CD4-positive, alpha-beta T cell treated with Interleukin-1 beta for 1 hour (primary cell): ENCODE results near the gene NCDN.
"Not testable (repeated sequence)": the region's sequence is repeated elsewhere in the genome, so short reads cannot be mapped to it uniquely, and the experiment has no call there.

Experiments
- DNase-seq, 2 donors: peaks; one replicate each; pipeline ENCODE4 v3.0.0-alpha.2; 2020 to 2022

NCDN gene

DNA sequence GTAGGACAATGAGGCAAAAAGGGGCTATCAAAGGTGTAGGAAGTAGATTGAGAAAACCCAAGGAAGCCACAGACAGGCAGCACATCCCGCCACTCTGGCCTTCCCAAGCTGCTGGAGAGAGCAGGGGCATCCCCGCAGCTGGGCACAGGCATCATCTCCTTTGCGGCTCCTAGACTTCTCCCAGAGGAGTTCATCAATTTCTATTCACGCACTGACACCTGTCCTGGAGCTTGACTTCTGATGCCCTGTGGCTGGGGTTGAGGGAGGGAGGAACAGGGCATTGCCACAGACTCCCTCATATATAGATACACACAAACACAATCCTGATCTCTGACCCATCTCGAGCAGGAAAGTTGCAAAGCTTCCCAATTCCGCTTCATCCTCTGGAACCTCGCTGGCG, 13.7 kb downstream of the NCDN start:
- DNase-seq, result no peak

DNA sequence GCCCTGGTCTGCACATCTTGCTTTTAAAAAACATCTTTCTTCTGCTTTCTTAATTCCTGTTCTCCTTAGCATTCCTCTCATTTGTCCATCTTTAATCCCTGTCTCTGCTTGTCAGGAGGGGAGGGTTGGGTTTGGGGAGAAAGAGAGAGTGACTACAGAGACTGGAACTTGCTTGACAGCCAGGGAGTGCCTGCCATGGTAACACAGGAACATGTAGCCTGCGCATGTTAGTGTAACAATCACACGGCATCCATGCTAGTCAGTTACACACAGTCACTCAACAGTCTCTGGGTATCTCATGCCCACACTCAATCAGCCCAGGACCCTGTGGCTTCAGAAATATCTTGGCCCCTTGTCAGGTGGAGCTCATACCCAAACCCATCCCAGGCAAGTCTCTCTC, 14.7 kb downstream of the NCDN start:
- no peak for DNase-seq

DNA sequence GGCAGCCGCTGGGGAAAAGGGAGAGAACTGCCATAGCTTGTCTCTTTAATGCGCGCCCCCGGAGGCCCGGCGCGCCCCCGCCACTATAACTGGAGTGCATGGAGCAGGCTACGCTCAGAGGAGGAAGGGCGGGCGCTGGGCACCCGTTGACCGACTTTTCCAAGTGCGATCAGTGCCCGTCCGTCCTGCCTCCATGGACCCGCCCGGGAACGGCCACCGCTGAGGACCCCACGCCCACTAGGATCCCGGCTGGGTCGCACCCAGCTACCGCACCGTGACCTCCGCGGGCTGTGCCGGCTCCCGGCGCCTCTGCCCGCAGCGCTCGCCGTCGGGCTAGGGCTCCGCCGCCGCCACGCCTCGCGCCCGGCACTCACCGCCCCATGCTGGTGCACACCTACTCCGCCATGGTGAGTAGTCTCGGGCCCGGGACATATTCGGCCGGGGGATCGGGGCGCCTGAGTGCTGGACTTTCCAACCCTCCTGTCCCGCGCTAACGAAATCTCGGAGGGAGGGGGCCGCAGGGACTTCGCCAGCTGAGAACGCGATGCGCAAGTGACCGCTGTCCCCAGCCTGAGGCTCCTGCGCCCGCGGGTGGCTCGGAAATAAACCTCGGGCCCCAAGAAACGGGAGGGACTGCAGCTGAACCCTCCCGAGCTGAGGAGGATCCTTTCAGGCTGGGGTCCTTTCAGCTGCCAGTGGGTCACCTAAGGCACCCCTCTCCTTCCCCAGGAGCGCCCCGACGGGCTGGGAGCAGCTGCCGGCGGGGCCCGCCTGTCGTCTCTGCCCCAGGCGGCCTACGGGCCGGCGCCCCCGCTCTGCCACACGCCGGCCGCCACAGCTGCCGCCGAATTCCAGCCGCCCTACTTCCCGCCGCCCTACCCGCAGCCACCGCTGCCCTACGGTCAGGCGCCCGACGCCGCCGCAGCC, 15.9 kb downstream of the NCDN start, which contains the start of gene TFAP2E:
TFAP2E (plus strand) TSS at position 117 of the 927 bp plus-strand sequence; CDS start at position 381, 264 bp downstream.
- DNase-seq, result no peak

DNA sequence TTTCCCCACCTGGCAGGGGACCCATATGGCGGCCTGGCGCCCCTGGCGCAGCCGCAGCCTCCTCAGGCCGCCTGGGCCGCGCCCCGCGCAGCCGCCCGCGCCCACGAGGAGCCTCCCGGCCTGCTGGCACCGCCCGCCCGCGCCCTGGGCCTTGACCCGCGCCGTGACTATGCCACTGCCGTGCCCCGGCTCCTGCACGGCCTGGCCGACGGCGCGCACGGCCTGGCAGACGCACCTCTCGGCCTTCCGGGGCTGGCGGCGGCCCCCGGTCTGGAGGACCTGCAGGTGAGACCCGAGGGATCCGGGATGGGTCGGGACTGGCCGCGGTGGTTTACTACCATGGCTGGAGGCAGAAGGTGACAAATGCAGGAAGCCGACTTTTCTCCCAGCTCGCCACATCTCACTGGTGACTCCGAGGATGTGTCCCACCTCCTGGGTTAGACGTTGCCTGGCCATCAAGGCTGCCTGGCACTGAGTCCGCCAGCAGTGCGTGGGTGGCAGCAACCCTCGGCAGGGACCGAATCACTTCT, 16.6 kb downstream of the NCDN start:
- no peak for DNase-seq

DNA sequence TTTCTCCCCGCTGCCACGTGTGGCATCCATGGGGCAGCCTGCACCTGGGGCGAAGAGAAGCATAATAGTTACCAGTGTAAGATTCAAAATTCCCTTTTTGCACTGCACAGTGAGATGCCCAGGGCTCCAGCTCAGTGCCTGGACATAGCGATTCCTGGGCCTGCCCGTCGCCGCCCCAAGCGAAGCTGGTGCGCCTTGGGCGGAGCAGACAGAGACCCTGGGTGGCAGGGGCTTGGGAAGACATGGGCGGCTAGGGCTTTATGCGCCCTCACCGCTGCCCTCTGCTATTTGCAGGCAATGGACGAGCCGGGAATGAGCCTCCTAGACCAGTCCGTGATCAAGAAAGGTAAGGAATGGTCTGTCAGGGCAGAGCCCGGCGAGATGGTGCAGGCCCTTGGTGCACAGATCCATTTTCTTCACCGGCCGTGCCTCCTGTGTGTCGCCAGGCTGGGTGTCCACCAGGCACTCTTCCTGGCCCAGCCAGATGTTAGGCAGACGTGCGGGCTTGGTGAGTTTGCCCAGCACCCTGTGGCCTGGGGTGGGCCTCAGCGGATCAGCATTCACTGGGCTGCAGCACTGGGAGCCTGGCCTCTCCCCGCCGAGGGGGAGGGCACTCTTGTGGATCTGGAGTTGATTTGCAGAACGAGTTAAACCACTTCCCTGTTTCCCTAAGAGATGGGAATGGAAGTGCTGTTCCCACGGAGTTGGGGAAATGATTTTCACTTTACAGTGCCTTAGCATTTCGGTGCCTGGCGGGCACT, 17.2 kb downstream of the NCDN start:
- DNase-seq, result no peak

DNA sequence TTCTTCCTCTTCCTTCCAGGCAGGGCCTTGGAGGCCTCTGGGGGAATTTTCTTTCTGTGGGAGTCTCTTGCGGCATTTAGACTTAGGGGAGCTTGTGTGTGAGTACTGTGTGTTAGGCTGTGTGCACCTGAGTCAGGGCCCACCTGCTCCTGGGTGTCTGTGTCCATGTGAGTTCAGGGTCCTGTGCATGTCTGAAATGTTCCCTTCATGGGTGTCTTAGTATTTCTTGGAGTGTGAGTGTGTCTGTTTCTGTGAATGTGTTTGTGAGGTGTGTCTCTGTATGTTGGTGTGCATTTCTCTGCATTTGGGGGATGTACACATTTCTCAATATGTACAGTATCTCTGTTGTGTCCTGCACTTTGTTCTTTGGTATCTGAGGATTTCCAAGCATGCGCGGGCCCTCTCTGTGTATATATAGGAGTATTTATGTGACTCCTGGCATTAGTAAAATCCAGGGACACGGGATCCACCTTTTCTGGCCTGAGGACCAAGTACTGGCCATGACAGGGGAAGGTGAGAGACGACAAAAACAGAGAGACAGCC, 17.9 kb downstream of the NCDN start:
- no peak for DNase-seq

DNA sequence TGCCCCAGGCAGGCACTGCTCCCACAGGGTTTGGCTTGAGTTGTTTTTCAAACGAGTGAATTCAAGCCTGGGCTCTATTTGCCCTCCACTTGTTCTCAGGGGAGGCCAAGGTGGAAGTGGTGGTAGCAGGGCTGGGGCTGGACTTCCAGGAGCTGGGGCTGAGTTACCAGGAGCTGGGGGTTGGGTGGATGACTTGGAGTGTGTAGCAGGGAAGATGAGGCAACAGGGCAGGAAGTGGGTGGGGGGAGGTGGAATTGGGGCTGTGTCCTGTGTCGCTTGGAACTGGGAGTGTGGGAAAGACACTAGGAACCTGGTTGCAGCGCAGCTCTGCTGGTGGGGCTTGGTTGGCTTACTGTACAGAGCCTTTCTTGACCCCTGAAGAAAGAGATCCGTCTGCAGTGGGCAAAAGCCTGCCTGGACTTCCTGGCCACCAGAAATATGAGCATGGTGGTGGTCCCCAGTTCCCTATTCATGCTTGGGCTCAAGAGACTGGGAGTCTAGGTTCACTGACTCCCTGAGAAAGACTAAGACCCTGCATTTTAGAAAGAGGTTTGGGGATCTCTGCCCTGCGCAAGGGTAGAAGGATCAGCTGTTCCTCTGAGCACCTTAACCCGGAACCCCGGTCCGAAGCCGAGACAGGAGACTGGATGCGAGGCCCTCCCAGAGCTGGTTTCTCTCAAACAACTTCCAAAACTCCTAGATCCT, 18.6 kb downstream of the NCDN start:
- DNase-seq, result no peak

DNA sequence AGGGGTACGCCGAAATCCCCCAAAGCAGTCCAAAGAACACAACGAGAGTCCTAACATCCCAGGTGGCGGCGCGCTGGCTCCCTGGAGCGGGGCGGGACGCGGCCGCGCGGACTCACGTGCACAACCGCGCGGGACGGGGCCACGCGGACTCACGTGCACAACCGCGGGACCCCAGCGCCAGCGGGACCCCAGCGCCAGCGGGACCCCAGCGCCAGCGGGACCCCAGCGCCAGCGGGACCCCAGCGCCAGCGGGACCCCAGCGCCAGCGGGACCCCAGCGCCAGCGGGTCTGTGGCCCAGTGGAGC, 19.1 kb downstream of the NCDN start:
- not testable (repeated sequence) for DNase-seq

DNA sequence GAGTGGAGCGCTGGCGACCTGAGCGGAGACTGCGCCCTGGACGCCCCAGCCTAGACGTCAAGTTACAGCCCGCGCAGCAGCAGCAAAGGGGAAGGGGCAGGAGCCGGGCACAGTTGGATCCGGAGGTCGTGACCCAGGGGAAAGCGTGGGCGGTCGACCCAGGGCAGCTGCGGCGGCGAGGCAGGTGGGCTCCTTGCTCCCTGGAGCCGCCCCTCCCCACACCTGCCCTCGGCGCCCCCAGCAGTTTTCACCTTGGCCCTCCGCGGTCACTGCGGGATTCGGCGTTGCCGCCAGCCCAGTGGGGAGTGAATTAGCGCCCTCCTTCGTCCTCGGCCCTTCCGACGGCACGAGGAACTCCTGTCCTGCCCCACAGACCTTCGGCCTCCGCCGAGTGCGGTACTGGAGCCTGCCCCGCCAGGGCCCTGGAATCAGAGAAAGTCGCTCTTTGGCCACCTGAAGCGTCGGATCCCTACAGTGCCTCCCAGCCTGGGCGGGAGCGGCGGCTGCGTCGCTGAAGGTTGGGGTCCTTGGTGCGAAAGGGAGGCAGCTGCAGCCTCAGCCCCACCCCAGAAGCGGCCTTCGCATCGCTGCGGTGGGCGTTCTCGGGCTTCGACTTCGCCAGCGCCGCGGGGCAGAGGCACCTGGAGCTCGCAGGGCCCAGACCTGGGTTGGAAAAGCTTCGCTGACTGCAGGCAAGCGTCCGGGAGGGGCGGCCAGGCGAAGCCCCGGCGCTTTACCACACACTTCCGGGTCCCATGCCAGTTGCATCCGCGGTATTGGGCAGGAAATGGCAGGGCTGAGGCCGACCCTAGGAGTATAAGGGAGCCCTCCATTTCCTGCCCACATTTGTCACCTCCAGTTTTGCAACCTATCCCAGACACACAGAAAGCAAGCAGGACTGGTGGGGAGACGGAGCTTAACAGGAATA, 19.7 kb downstream of the NCDN start:
- DNase-seq, result peak; percentile 58 to 66

DNA sequence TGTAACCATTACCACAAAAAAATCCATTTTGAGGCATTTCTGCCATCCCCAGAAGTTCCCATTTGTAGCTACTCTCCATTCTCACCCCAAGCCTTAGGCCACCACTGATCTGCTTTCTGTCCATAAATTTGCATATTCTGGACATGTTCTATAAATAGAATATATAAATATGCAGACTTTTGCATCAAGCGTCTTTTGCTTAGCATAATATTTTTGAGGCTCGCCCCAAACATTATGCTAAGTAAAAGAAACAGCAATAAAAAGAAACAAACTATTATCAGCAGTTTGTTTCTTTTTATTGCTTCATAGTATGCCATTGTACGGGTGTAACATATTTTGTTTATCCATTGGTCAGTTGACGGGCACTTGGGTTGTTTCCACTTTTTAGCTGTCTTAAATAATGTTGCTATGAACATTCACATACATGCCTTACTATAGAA, 23.4 kb downstream of the NCDN start:
- DNase-seq, result no peak

DNA sequence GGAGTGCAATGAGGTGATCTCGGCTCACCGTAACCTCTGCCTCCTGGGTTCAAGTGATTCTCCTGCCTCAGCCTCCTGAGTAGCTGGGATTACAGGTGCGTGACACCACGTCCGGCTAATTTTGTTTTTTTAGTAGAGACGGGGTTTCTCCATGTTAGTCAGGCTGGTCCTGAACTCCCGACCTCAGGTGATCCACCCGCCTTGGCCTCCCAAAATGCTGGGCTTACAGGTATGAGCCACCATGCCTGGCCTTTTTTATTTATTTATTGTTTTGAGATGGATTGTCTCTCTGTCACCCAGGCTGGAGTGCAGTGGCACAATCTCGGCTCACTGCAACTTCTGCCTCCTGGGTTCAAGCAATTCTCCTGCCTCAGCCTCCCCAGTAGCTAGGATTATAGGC, 24.0 kb downstream of the NCDN start:
- not testable (repeated sequence) for DNase-seq

DNA sequence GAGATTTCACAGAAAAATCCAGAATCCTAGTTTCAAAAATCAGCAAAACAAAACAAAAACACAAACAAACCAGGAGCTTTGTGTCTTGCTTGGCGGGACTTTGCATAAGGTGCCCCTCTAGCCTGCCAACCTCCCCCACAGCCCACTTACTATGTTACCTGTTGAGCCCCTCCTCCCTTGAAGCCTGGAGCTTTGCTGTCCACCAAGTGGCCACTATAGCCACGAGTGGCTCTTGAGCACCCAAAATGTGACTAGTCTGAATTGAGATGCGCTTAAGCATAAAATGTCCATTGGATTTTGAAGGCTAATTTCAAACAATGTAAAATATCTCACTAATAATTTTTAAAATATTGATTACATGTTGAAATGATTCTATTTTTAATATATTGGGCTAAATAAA, 27.7 kb downstream of the NCDN start:
- DNase-seq, result no peak

DNA sequence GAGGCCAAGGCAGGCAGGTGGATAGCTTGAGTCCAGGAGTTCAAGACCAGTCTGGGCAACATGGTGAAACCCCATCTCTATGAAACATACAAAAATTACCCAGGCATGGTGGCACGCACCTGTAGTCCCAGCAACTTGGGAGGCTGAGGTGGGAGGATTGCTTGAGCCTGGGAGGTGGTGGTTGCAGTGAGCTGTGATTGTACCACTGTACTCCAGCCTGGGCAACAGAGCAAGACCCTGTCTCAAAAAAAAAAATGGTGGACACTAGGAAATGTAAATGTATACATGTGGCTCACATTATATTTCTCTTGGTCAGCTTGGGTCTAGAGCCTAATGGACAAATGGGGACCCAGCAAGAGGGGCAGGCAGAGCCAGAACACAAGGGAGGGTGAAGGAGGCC, 28.2 kb downstream of the NCDN start:
- DNase-seq, result not testable (repeated sequence)

DNA sequence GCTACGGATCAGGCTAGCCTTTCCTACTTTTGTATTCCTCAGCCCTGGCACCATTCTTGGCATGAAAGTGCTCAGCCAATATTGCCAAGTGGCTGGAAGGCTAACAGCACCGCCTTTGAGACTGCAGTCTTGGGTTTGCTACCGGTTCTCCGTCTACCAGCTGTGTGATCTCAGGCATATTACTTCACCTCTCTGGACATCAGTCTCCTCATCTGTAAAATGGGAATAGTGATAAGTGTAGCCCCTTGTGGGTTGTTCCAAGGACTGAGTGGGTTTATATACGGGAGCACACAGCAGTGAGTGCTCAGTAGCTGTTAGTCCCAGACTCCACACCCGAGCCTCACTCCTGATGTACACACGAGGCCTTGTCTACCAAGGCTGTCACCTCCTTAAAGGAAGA, 29.2 kb downstream of the NCDN start:
- DNase-seq, result no peak

DNA sequence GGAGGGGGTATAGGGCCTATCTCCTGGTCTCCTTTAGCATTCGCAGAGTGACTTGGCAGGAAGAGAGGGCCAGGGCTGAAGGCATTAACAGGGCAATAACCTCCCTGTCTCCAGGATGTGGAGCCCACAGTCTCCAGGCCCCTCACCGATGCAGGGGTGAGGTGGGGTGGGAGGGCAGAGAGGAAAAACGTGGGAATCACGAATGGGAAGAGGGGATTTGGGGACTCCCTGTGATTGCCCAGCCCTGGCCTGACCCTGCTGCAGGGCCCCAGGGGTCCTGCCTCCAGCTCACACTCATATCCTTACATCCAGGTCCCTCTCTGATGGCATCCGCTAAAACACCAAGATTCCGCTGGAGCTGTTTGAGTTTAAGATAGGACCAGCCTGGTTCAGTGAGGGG, 30.1 kb downstream of the NCDN start:
- DNase-seq, result no peak

DNA sequence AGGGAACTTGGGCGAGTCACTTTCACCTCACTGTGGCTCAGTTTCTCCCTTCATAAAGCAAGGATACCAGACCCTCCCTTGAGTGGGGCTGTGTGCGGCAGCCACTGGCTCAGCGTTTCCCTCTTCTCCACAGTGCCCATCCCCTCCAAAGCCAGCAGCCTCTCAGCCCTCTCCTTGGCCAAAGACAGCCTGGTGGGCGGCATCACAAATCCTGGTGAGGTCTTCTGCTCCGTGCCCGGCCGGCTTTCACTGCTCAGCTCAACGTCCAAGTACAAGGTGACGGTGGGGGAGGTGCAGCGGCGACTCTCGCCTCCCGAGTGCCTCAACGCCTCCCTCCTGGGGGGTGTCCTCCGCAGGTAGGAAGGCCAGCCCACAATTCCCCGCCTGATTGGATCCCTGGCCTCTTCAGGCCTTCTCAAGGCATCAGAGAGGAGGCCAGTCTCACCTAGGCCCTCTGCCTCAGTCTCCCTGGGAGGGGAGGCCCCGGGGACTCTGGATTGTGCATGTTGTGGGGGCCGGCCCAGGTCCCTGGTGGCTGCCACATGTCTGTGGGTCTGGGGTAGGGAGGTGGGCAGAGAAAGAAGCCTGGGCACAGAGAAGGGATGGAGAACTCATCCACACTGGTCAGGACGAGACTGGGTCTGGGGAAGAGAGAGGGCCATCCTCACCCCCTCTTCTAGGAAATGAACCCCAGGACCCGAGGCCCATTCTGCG, 30.8 kb downstream of the NCDN start:
- DNase-seq, result no peak

DNA sequence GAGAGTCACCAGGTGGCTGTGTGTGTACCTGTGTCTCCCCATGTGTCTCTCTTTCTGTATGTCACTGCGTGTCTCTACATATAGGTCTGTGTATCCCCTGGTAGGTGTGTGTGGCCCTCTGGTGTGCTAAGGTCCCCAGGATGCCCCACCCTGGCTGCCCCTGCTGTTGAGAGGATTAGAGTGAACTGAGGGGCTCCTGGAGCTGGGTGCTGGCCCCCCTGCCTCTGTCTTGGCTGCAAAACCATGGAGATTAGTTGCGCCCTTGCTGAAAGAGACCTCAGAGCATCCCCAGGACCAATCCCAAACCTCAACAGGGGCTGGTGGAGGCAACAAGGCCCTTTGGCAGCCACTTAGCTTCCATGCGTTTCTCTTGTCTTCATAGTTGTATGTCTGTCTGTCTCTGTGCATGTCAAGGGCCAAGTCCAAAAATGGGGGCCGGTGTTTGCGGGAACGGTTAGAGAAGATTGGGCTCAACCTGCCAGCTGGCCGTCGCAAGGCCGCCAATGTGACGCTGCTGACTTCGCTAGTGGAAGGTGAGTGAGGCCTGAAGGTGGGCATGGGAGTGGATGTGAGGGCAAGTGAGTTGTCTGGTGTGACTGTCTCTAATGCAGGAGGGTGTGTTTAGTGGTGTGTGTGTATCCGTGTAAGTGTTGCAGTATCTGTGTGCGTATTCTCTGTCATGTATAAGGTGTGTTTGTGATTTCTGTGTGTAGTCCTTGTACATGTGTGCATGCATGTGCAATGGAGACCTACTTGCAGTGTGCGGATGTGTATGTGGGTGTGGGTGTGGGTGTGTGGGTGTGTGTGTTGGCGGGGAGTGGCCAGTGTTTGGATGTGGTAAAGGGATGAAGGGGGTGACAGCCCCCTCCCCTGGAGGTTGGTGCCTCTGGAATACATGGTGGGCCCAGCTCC, 32.2 kb downstream of the NCDN start:
- no peak for DNase-seq

DNA sequence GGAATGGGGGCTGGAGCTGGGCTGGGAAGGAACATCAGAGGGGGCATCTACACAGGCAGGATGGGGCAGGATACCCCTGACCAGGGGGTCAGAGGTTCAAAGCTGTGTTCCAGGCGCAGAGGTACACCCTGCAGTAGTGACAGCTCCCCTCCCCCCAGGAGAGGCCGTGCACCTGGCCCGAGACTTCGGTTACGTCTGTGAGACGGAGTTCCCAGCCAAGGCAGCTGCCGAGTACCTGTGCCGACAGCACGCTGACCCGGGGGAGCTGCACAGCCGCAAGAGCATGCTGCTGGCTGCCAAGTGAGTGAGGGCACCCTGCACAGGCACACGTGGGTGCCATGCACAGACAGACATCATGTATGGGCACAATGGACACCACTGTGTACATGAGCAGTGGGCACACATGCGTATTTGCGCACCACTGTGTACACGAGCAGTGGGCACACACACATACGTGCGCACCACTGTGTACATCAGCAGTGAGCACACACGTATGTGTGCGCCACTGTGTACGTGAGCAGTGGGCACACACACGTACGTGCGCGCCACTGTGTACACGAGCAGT, 33.0 kb downstream of the NCDN start:
- DNase-seq, result no peak

DNA sequence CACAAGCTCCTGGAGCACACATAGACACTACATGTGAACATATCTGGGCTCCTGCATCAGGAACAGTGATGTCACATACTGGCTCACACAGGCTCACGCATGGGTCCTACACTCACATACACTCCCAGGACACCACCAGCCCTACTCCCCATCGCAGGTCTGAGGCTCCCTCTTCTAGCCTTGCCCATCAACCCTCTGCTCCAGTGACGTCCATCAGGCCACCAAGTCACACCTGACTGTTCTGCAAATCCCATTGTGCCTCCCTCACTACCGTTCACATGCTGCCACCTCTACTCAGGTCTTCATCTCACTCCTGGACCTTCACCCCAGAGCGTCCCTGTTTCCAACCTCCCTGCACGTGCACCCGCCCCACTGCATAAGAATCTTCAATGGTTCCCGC, 33.6 kb downstream of the NCDN start:
- DNase-seq, result no peak
